H9 (cell line): ENCODE measurements around the gene DNAH12. TPM values are rescaled to one million over a fixed set of nuclear protein-coding genes. Genes with fewer than 3 reads are reported as not detected.

Source experiments
- DNase-seq: peaks from one replicate; pipeline ENCODE4 v3.0.0-alpha.2; 2017
- H2AFZ ChIP-seq: one replicate; pipeline ENCODE4 v1.6.1; 2013; ENCODE audit warnings: mild to moderate bottlenecking, low read length, control low read depth, moderate library complexity
- H2AK5ac ChIP-seq: 2 replicates; pipeline ENCODE4 v1.6.1; 2013; ENCODE audit warnings: low read length, control low read depth, mixed read lengths; ENCODE audit not compliant: insufficient read length
- H2BK120ac ChIP-seq: one replicate; pipeline ENCODE4 v1.6.1; 2013; ENCODE audit warnings: low read depth, mild to moderate bottlenecking, low read length, control low read depth, inconsistent platforms; ENCODE audit not compliant: poor library complexity, severe bottlenecking
- H2BK12ac ChIP-seq: 2 replicates; pipeline ENCODE4 v1.6.1; 2013; ENCODE audit warnings: low read length, control low read depth, mixed read lengths, low read depth; ENCODE audit not compliant: insufficient read length
- H2BK15ac ChIP-seq: 2 replicates; pipeline ENCODE4 v1.6.1; 2013; ENCODE audit warnings: low read depth, low read length, control low read depth
- H2BK20ac ChIP-seq: one replicate; pipeline ENCODE4 v1.6.1; 2013; ENCODE audit warnings: low read depth, mild to moderate bottlenecking, low read length, control low read depth, inconsistent platforms; ENCODE audit not compliant: poor library complexity, severe bottlenecking
- H2BK5ac ChIP-seq: 2 replicates; pipeline ENCODE4 v1.6.1; 2013; ENCODE audit warnings: low read length, control low read depth, mixed read lengths; ENCODE audit not compliant: insufficient read length
- H3K14ac ChIP-seq: 2 replicates; pipeline ENCODE4 v1.6.1; 2013; ENCODE audit warnings: low read length, control low read depth; ENCODE audit not compliant: insufficient read depth
- H3K18ac ChIP-seq: 2 replicates; pipeline ENCODE4 v1.6.1; 2013; ENCODE audit warnings: low read depth, mild to moderate bottlenecking, mixed read lengths, low read length, control low read depth; ENCODE audit not compliant: insufficient read length
- H3K23ac ChIP-seq: 2 replicates; pipeline ENCODE4 v1.6.1; 2013; ENCODE audit warnings: low read length, control low read depth, mixed read lengths, low read depth; ENCODE audit not compliant: insufficient read length
- H3K23me2 ChIP-seq: 2 replicates; pipeline ENCODE4 v1.6.1; 2013; ENCODE audit warnings: low read depth, mild to moderate bottlenecking, mixed read lengths, low read length, control low read depth; ENCODE audit not compliant: insufficient read length, poor library complexity, severe bottlenecking
- H3K27ac ChIP-seq: 2 replicates; pipeline ENCODE4 v1.5.1; 2013; ENCODE audit warnings: low read length, control low read depth, mixed read lengths, low read depth; ENCODE audit not compliant: insufficient read length
- H3K27me3 ChIP-seq: 2 replicates; pipeline ENCODE4 v1.6.1; 2013; ENCODE audit warnings: low read length, control low read depth, inconsistent platforms; ENCODE audit not compliant: insufficient read depth
- H3K4ac ChIP-seq: 2 replicates; pipeline ENCODE4 v1.6.1; 2013; ENCODE audit warnings: low read depth, mild to moderate bottlenecking, control low read depth, inconsistent platforms, low read length, moderate library complexity
- H3K4me1 ChIP-seq: 2 replicates; pipeline ENCODE4 v1.6.1; 2013; ENCODE audit warnings: low read length, control low read depth, inconsistent platforms; ENCODE audit not compliant: insufficient read depth
- H3K4me2 ChIP-seq: 2 replicates; pipeline ENCODE4 v1.6.1; 2013; ENCODE audit warnings: low read length, control low read depth, mixed read lengths; ENCODE audit not compliant: insufficient read length, insufficient read depth
- H3K56ac ChIP-seq: 2 replicates; pipeline ENCODE4 v1.6.1; 2013; ENCODE audit warnings: low read depth, mild to moderate bottlenecking, mixed read lengths, low read length, control low read depth; ENCODE audit not compliant: insufficient read length
- H3K79me1 ChIP-seq: 2 replicates; pipeline ENCODE4 v1.6.1; 2013; ENCODE audit warnings: low read depth, mild to moderate bottlenecking, moderate library complexity, low read length, control low read depth, inconsistent platforms; ENCODE audit not compliant: insufficient read depth, poor library complexity, severe bottlenecking
- H3K79me2 ChIP-seq: 2 replicates; pipeline ENCODE4 v1.6.1; 2013; ENCODE audit warnings: low read length, control low read depth, inconsistent platforms; ENCODE audit not compliant: insufficient read depth
- H3K9ac ChIP-seq: 2 replicates; pipeline ENCODE4 v1.6.1; 2013; ENCODE audit warnings: low read length, control low read depth, mixed read lengths; ENCODE audit not compliant: insufficient read length; ENCODE audit errors: extremely low read depth
- H3K9me3 ChIP-seq: one replicate; pipeline ENCODE4 v1.6.1; 2013; ENCODE audit warnings: low read depth, low read length, inconsistent platforms; ENCODE audit not compliant: control insufficient read depth
- H3T11ph ChIP-seq: one replicate; pipeline ENCODE4 v1.6.1; 2013; ENCODE audit warnings: mild to moderate bottlenecking, low read length, control low read depth, inconsistent platforms
- H4K20me1 ChIP-seq: one replicate; pipeline ENCODE4 v1.6.1; 2013; ENCODE audit not compliant: control insufficient read depth, insufficient read length, insufficient read depth
- H4K5ac ChIP-seq: 2 replicates; pipeline ENCODE4 v1.6.1; 2013; ENCODE audit warnings: low read depth, mild to moderate bottlenecking, mixed read lengths, low read length, control low read depth; ENCODE audit not compliant: insufficient read length
- H4K8ac ChIP-seq: replicated peaks from 2 replicates; pipeline ENCODE4 v1.6.1; 2013; ENCODE audit warnings: low read length, control low read depth, mixed read lengths, low read depth; ENCODE audit not compliant: insufficient read length
- H4K91ac ChIP-seq: 2 replicates; pipeline ENCODE4 v1.6.1; 2013; ENCODE audit warnings: low read depth, mild to moderate bottlenecking, moderate library complexity, mixed read lengths, low read length, control low read depth; ENCODE audit not compliant: insufficient read length
- H3K27ac Mint-ChIP-seq, 3 experiments: 2 replicates in 2 of 3; 3 replicates in 1 of 3; pipeline ENCODE4 v1.8.0; 2020 to 2021; ENCODE audit warnings: mixed read lengths in 3 of 3, mild to moderate bottlenecking in 1 of 3, moderate library complexity in 1 of 3
- H3K27me3 Mint-ChIP-seq: 2 replicates; pipeline ENCODE4 v1.8.0; 2021; ENCODE audit warnings: low read depth, mild to moderate bottlenecking, moderate library complexity, mixed read lengths
- H3K36me3 Mint-ChIP-seq, 3 experiments: 2 replicates in 2 of 3; 3 replicates in 1 of 3; pipeline ENCODE4 v1.8.0; 2020 to 2021; ENCODE audit warnings: low read depth in 3 of 3, mixed read lengths in 3 of 3; ENCODE audit not compliant: insufficient read depth in 1 of 3
- H3K4me1 Mint-ChIP-seq, 2 experiments: 2 replicates each; pipeline ENCODE4 v1.8.0; 2020; ENCODE audit warnings: mixed read lengths in 2 of 2
- H3K4me3 Mint-ChIP-seq, 2 experiments: 2 replicates in 1 of 2; 3 replicates in 1 of 2; pipeline ENCODE4 v1.8.0; 2020 to 2021; ENCODE audit warnings: mild to moderate bottlenecking in 2 of 2, mixed read lengths in 2 of 2, moderate library complexity in 1 of 2
- H3K9me3 Mint-ChIP-seq, 2 experiments: 2 replicates in 1 of 2; 3 replicates in 1 of 2; pipeline ENCODE4 v1.8.0; 2020; ENCODE audit warnings: mild to moderate bottlenecking in 2 of 2, mixed read lengths in 2 of 2, moderate library complexity in 1 of 2
- WGBS: extraction: QIAGEN DNeasy Blood & Tissue Kit; methylation state at CpG from one replicate; pipeline ENCODE4 v1.1.7; 2013; ENCODE audit warnings: missing lambda C conversion rate, low lambda C conversion rate, mixed read lengths; ENCODE audit not compliant: insufficient read length; ENCODE audit errors: extremely low coverage; 5-methylcytosine and 5-hydroxymethylcytosine counted together
- total RNA-seq: library from RNA; stranded (reverse); gene quantifications from 2 replicates; pipeline ENCODE4 v1.2.1, GENCODE V29; 2021
- TF ChIP-seq, protein P1 (sequence below): fragments of 200-600 bp; sonication (generic); conservative IDR thresholded peaks from 3 replicates; pipeline ENCODE4 v1.8.0; 2021; ENCODE audit warnings: antibody characterized with exemption, mild to moderate bottlenecking

The DNAH12 gene
- total RNA-seq, 1 experiment from 2014 or later, result not detected

DNA sequence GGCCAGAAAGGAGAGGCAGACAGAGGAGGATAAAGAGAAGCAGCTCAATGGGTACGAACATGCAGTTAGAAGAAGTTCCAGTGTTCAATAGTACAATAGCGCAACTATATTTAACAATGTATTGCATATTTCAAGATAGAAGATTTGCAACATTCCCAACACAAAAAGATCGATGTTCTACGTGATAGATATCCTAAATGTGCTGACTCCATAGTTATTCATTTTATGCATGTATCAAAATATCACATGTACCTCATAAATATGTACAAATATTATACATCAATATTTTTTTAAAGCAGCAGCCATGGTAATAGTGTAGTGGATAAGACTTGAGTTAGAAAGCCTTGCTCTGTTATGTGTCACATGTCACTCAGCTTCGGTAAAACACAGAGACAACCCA lies 141.5 kb downstream of the DNAH12 start:
- Histone ChIP-seq H2BK120ac (no peak overlapping the region), H4K91ac (no peak overlapping the region), H4K8ac (no peak overlapping the region), H2AFZ (no peak overlapping the region), H4K20me1 (no peaks in the 10 kb centered on the region), H3K4me2 (no peak overlapping the region), H3K79me1 (no peaks in the 10 kb centered on the region), H2BK15ac (no peak overlapping the region), H3K27me3 (no peaks in the 10 kb centered on the region), H3K4me1 (no peaks in the 10 kb centered on the region), H2BK5ac (no peak overlapping the region), H2BK12ac (no peak overlapping the region), H3K9ac (no peak overlapping the region), H3K23me2 (no peaks in the 10 kb centered on the region), H3K56ac (no peak overlapping the region), H4K5ac (peak overlapping the region; percentile 60), H2AK5ac (no peak overlapping the region), H2BK20ac (no peak overlapping the region), H3K18ac (no peak overlapping the region), H3K23ac (no peak overlapping the region), H3K27ac (no peak overlapping the region), H3K79me2 (no peaks in the 10 kb centered on the region), H3K9me3 (no peaks in the 10 kb centered on the region), H3K14ac (no peak overlapping the region), H3T11ph (no peak overlapping the region), H3K4ac (no peak overlapping the region)
- Mint-ChIP-seq H3K27me3 (no peaks in the 10 kb centered on the region), H3K4me1 (peaks cover 2% of the 10 kb centered on the region in 2 experiments), H3K4me3 (no peak overlapping the region), H3K9me3 (no peaks in the 10 kb centered on the region), H3K36me3 (no peaks in the 10 kb centered on the region), H3K27ac (no peak overlapping the region)
- no CpG with 5 or more reads among the region's 5 CpGs for WGBS
- DNase-seq, result no peak
- TF ChIP-seq, protein P1, sequence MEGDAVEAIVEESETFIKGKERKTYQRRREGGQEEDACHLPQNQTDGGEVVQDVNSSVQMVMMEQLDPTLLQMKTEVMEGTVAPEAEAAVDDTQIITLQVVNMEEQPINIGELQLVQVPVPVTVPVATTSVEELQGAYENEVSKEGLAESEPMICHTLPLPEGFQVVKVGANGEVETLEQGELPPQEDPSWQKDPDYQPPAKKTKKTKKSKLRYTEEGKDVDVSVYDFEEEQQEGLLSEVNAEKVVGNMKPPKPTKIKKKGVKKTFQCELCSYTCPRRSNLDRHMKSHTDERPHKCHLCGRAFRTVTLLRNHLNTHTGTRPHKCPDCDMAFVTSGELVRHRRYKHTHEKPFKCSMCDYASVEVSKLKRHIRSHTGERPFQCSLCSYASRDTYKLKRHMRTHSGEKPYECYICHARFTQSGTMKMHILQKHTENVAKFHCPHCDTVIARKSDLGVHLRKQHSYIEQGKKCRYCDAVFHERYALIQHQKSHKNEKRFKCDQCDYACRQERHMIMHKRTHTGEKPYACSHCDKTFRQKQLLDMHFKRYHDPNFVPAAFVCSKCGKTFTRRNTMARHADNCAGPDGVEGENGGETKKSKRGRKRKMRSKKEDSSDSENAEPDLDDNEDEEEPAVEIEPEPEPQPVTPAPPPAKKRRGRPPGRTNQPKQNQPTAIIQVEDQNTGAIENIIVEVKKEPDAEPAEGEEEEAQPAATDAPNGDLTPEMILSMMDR, result no peak
